Prostate gland (tissue), 2 donors: ENCODE data around the gene TMEM237. TPM values are rescaled to one million over a fixed set of nuclear protein-coding genes. Genes with fewer than 3 reads are reported as not detected.

Experiments
- DNase-seq: peaks from one replicate; pipeline ENCODE4 v3.0.0-alpha.2; 2019; ENCODE audit warnings: low spot score
- H3K27ac ChIP-seq, 2 donors: fragments of 200-600 bp; sonication (generic); 2 replicates each; pipeline ENCODE4 v1.5.1; 2017 to 2019
- H3K27me3 ChIP-seq: fragments of 200-600 bp; sonication (generic); replicated peaks from 2 replicates; pipeline ENCODE4 v1.5.1; 2019; ENCODE audit not compliant: insufficient read depth
- H3K36me3 ChIP-seq, 2 donors: fragments of 200-600 bp; sonication (generic); 1 replicate in 1 of 2; 2 replicates in 1 of 2; pipeline versions ENCODE4 v1.5.1 to v1.8.1; 2017 to 2019
- H3K4me1 ChIP-seq: fragments of 200-600 bp; sonication (generic); replicated peaks from 2 replicates; pipeline ENCODE4 v1.5.1; 2019
- H3K4me3 ChIP-seq, 2 donors: fragments of 200-600 bp; sonication (generic); 2 replicates each; pipeline ENCODE4 v1.5.1; 2017 to 2019
- H3K9me3 ChIP-seq: fragments of 200-600 bp; sonication (generic); 2 replicates; pipeline ENCODE4 v1.5.1; 2017
- CTCF ChIP-seq, 4 experiments: fragments of 200-600 bp in 2 of 4; fragments of 450-650 bp in 2 of 4; sonication (generic) in 2 of 4; IDR thresholded peaks; 1 replicate in 3 of 4; 2 replicates in 1 of 4; pipeline ENCODE4 v1.5.1; 2016 to 2019; ENCODE audit warnings: antibody characterized with exemption in 4 of 4, mild to moderate bottlenecking in 2 of 4, moderate library complexity in 2 of 4
- POLR2A ChIP-seq: fragments of 450-650 bp; IDR thresholded peaks from one replicate; pipeline ENCODE4 v1.6.1; 2016; ENCODE audit warnings: antibody characterized with exemption, mild to moderate bottlenecking
- POLR2AphosphoS5 ChIP-seq: sonication (generic); formaldehyde crosslinking; IDR thresholded peaks from one replicate; pipeline ENCODE4 v1.6.1; 2017; ENCODE audit warnings: antibody characterized with exemption
- WGBS: methylation state at CpG from one replicate; pipeline ENCODE4 v1.1.5; 2018; 5-methylcytosine and 5-hydroxymethylcytosine counted together
- intact Hi-C: fragments of 100-400 bp; cut with DNase I; formaldehyde crosslinking; loops from one replicate; pipeline ENCODE4 v1.14.2; 2022
- total RNA-seq, 2 donors: library from RNA; depleted of rRNA; stranded (reverse); fragments of >200 nt; gene quantifications; one replicate each; pipeline ENCODE4 v1.1.0, GENCODE V29; 2016

The TMEM237 gene
- total RNA-seq, 2 donors from 2014 or later: 29.7 to 31.4 TPM

GRCh38 chr2:201644001-201644400 is 698 bp upstream of the TMEM237 start:
- WGBS: 12% methylated on average over 8 of the region's 8 CpGs
- Histone ChIP-seq H3K36me3 (no peaks in the 10 kb centered on the region), H3K9me3 (no peaks in the 10 kb centered on the region), H3K27ac (peak overlapping the region; percentile 94 to 97), H3K4me3 (peak overlapping the region; percentile 80 to 85), H3K4me1 (no peaks in the 10 kb centered on the region), H3K27me3 (no peaks in the 10 kb centered on the region)
- intact Hi-C loops: no loop called here
- DNase-seq: peak; percentile 58
- TF ChIP-seq CTCF (IDR thresholded peaks at IDR 0.05) (no peak), POLR2AphosphoS5 (peak; percentile 81), POLR2A (peak; percentile 55)

GRCh38 chr2:201642579-201643215 is 606 bp downstream of the TMEM237 start:
- Histone ChIP-seq H3K36me3 (no peaks in the 10 kb centered on the region), H3K4me1 (no peaks in the 10 kb centered on the region), H3K27me3 (no peaks in the 10 kb centered on the region), H3K9me3 (no peaks in the 10 kb centered on the region), H3K4me3 (peak overlapping the region; percentile 80 to 85), H3K27ac (peak overlapping the region; percentile 94 to 97)
- TF ChIP-seq POLR2A: peak; percentile 74
- peak; percentile 77 for TF ChIP-seq POLR2AphosphoS5
- peak in 2 of 4 experiments; percentile 32 to 42 for TF ChIP-seq CTCF (IDR thresholded peaks at IDR 0.05)
- intact Hi-C loops: no loop called here
- WGBS: under 1% methylated on average over 41 of the region's 56 CpGs
- DNase-seq: peak; percentile 75

GRCh38 chr2:201642086-201642578 is 1.2 kb downstream of the TMEM237 start:
- Histone ChIP-seq H3K27me3 (no peaks in the 10 kb centered on the region), H3K4me1 (no peaks in the 10 kb centered on the region), H3K4me3 (peak overlapping the region; percentile 80 to 85), H3K36me3 (no peaks in the 10 kb centered on the region), H3K27ac (peak overlapping the region; percentile 94 to 97), H3K9me3 (no peaks in the 10 kb centered on the region)
- under 1% methylated on average over 16 of the region's 16 CpGs for WGBS
- no peak for DNase-seq
- intact Hi-C loops: no loop called here
- TF ChIP-seq POLR2A (no peak), POLR2AphosphoS5 (no peak), CTCF (IDR thresholded peaks at IDR 0.05) (no peak)

DNA sequence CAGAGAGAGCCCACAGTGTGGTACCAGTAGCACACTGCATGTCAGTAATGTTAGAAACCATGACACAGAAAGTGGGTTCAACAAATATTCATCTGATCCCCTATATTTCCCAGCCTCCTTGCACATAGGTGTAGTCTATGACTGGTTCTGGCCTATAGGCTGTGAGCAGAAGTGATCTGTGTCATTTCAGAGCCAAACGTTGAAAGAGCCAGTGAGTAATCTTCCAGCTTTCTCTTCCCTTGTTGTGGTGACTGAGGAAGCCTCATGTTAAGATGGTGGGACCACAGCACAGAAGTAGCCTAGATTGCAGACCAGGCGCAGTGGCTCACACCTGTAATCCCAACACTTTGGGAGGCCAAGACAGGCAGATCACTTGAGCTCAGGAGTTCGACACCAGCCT is 4.1 kb downstream of the TMEM237 start:
- Histone ChIP-seq H3K27me3 (no peaks in the 10 kb centered on the region), H3K9me3 (no peaks in the 10 kb centered on the region), H3K36me3 (no peaks in the 10 kb centered on the region), H3K4me1 (no peaks in the 10 kb centered on the region), H3K4me3 (no peak overlapping the region), H3K27ac (no peak overlapping the region)
- 80% methylated on average over 3 of the region's 3 CpGs for WGBS
- intact Hi-C loops: no loop called here
- TF ChIP-seq POLR2A (no peak), POLR2AphosphoS5 (no peak), CTCF (IDR thresholded peaks at IDR 0.05) (no peak)
- no peak for DNase-seq

DNA sequence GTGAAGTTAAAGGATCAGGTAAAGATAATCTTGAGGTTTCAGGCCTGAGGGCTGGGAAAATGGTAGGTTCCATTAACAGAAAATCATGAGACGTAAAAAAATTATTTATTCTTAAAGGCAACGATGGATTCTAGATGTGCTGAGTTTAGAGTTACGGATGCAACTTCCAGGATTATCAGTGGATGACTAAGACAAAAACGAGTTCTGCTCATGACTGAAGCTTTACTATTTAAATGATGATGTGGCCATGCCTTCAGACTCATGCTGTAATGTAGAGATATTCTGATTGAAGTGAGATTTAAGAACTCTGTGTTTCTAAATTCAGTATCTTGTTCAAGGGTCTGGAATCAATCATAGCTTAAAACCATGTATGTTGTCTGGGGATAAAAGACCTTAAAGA is 5.0 kb downstream of the TMEM237 start:
- intact Hi-C loops: no loop called here
- Histone ChIP-seq H3K4me1 (no peaks in the 10 kb centered on the region), H3K27ac (no peak overlapping the region), H3K4me3 (no peak overlapping the region), H3K36me3 (no peaks in the 10 kb centered on the region), H3K27me3 (no peaks in the 10 kb centered on the region), H3K9me3 (no peaks in the 10 kb centered on the region)
- TF ChIP-seq CTCF (IDR thresholded peaks at IDR 0.05) (no peak), POLR2A (no peak), POLR2AphosphoS5 (no peak)
- WGBS: 76% methylated on average over 4 of the region's 4 CpGs
- DNase-seq: no peak
